DOHH2 (cell line): ENCODE results near the gene SH3GL1.

Experiments used
- CTCF ChIP-seq: fragments of 200-600 bp; sonication (generic); IDR thresholded peaks from one replicate; pipeline ENCODE4 v1.5.1; 2014; ENCODE audit warnings: antibody characterized with exemption, mild to moderate bottlenecking, low read depth, low read length; ENCODE audit not compliant: poor library complexity, severe bottlenecking
- EZH2phosphoT487 ChIP-seq: fragments of 200-600 bp; sonication (generic); IDR thresholded peaks from 2 replicates; pipeline ENCODE4 v1.6.1; 2017; ENCODE audit warnings: borderline replicate concordance, mild to moderate bottlenecking, antibody characterized with exemption, low read length, moderate library complexity, mixed read lengths

- no peak for TF ChIP-seq EZH2phosphoT487
- no peak for TF ChIP-seq CTCF
Measured at GRCh38 chr19:4391306-4391693, 9.0 kb downstream of the SH3GL1 start.
